Trophoblast cell (in vitro differentiated cells and primary cell): Measurements from ENCODE around the gene CCND3.
A peak's percentile ranks its signal among the peaks of the same experiment; 100 is the strongest.

ENCODE experiments used
- DNase-seq, 2 donors: peaks; one replicate each; pipeline ENCODE4 v3.0.0-alpha.2; 2016
- H2AFZ ChIP-seq: 2 replicates; pipeline ENCODE4 v1.6.1; 2013; ENCODE audit warnings: low read length, moderate library complexity, mild to moderate bottlenecking; ENCODE audit not compliant: insufficient read depth, poor library complexity
- H2AK5ac ChIP-seq: 2 replicates; pipeline ENCODE4 v1.6.1; 2013; ENCODE audit warnings: mild to moderate bottlenecking, low read length
- H2BK120ac ChIP-seq: 2 replicates; pipeline ENCODE4 v1.6.1; 2013; ENCODE audit warnings: low read length, mild to moderate bottlenecking, moderate library complexity; ENCODE audit not compliant: insufficient read depth, poor library complexity
- H2BK12ac ChIP-seq: 2 replicates; pipeline ENCODE4 v1.6.1; 2013; ENCODE audit warnings: mild to moderate bottlenecking, low read length, moderate library complexity
- H2BK5ac ChIP-seq: 2 replicates; pipeline ENCODE4 v1.6.1; 2013; ENCODE audit warnings: low read length, low read depth, moderate library complexity, mild to moderate bottlenecking; ENCODE audit not compliant: poor library complexity
- H3K14ac ChIP-seq: 2 replicates; pipeline ENCODE4 v1.6.1; 2013; ENCODE audit warnings: mild to moderate bottlenecking, low read length
- H3K18ac ChIP-seq: 2 replicates; pipeline ENCODE4 v1.6.1; 2013; ENCODE audit warnings: mild to moderate bottlenecking, low read length
- H3K23ac ChIP-seq: 2 replicates; pipeline ENCODE4 v1.6.1; 2013; ENCODE audit warnings: low read length
- H3K27ac ChIP-seq: 2 replicates; pipeline ENCODE4 v1.5.1; 2013; ENCODE audit warnings: low read depth, mild to moderate bottlenecking, inconsistent platforms, low read length, moderate library complexity
- H3K27me3 ChIP-seq: 2 replicates; pipeline ENCODE4 v1.6.1; 2013; ENCODE audit warnings: inconsistent platforms, mild to moderate bottlenecking, low read length, moderate library complexity; ENCODE audit not compliant: insufficient read depth
- H3K36me3 ChIP-seq, 2 experiments: 1 replicate in 1 of 2; 2 replicates in 1 of 2; pipeline ENCODE4 v1.6.1; 2013; ENCODE audit warnings: low read length in 2 of 2, mild to moderate bottlenecking in 2 of 2, moderate library complexity in 1 of 2; ENCODE audit not compliant: insufficient read depth in 2 of 2, control insufficient read depth in 1 of 2
- H3K4ac ChIP-seq: 2 replicates; pipeline ENCODE4 v1.6.1; 2013; ENCODE audit warnings: low read depth, mild to moderate bottlenecking, low read length, moderate library complexity
- H3K4me1 ChIP-seq, 2 experiments: 1 replicate in 1 of 2; 2 replicates in 1 of 2; pipeline ENCODE4 v1.6.1; 2013; ENCODE audit warnings: low read length in 2 of 2, mild to moderate bottlenecking in 2 of 2, moderate library complexity in 1 of 2; ENCODE audit not compliant: insufficient read depth in 2 of 2, control insufficient read depth in 1 of 2
- H3K4me2 ChIP-seq: 2 replicates; pipeline ENCODE4 v1.6.1; 2013; ENCODE audit warnings: inconsistent platforms, mild to moderate bottlenecking, low read length, moderate library complexity
- H3K4me3 ChIP-seq: 2 replicates; pipeline ENCODE4 v1.5.1; 2013; ENCODE audit warnings: mild to moderate bottlenecking, low read depth, low read length, inconsistent platforms
- H3K79me1 ChIP-seq: one replicate; pipeline ENCODE4 v1.6.1; 2013; ENCODE audit warnings: low read length
- H3K79me2 ChIP-seq: 2 replicates; pipeline ENCODE4 v1.6.1; 2013; ENCODE audit warnings: low read length, mild to moderate bottlenecking; ENCODE audit not compliant: control insufficient read depth, insufficient read depth, poor library complexity
- H3K9ac ChIP-seq: 2 replicates; pipeline ENCODE4 v1.6.1; 2013; ENCODE audit warnings: mild to moderate bottlenecking, low read length
- H3K9me3 ChIP-seq: 2 replicates; pipeline ENCODE4 v1.6.1; 2013; ENCODE audit warnings: low read depth, mild to moderate bottlenecking, control low read depth, inconsistent platforms, low read length; ENCODE audit not compliant: insufficient read depth
- H4K12ac ChIP-seq: 2 replicates; pipeline ENCODE4 v1.6.1; 2013; ENCODE audit warnings: low read depth, mild to moderate bottlenecking, low read length, moderate library complexity
- H4K8ac ChIP-seq: 2 replicates; pipeline ENCODE4 v1.6.1; 2013; ENCODE audit warnings: low read depth, mild to moderate bottlenecking, low read length, moderate library complexity
- H4K91ac ChIP-seq: one replicate; pipeline ENCODE4 v1.6.1; 2013; ENCODE audit warnings: low read depth, mild to moderate bottlenecking, low read length, moderate library complexity
- WGBS: extraction: QIAGEN DNeasy Blood & Tissue Kit; methylation state at CpG from one replicate; pipeline ENCODE4 v1.1.7; 2013; ENCODE audit warnings: missing lambda C conversion rate; ENCODE audit not compliant: insufficient read length, insufficient coverage; ENCODE audit errors: extremely low coverage; 5-methylcytosine and 5-hydroxymethylcytosine counted together

Gene CCND3

GRCh38 chr6:41927253-41927652, 14.4 kb downstream of the CCND3 start:
- no peaks in the 10 kb centered on the region for H3K79me1 ChIP-seq
- no peak overlapping the region for H4K91ac ChIP-seq
- no peaks in the 10 kb centered on the region for H3K9me3 ChIP-seq
- peaks cover 2% of the 10 kb centered on the region for H3K79me2 ChIP-seq
- WGBS, result no CpG with 5 or more reads among the region's 6 CpGs
- no peak overlapping the region for H2AK5ac ChIP-seq
- no peak for DNase-seq
- H3K9ac ChIP-seq, result no peak overlapping the region
- no peak overlapping the region for H3K4me2 ChIP-seq
- H3K4ac ChIP-seq, result no peak overlapping the region
- H3K23ac ChIP-seq, result no peak overlapping the region
- H2BK12ac ChIP-seq, result no peak overlapping the region
- H3K14ac ChIP-seq, result no peak overlapping the region
- no peak overlapping the region for H4K12ac ChIP-seq
- H2AFZ ChIP-seq, result no peak overlapping the region
- H3K27me3 ChIP-seq, result no peaks in the 10 kb centered on the region
- H3K36me3 ChIP-seq, result peaks cover 38 to 56% of the 10 kb centered on the region in 2 experiments
- H4K8ac ChIP-seq, result no peak overlapping the region
- no peak overlapping the region for H2BK120ac ChIP-seq
- H3K4me3 ChIP-seq, result no peak overlapping the region
- H3K27ac ChIP-seq, result no peak overlapping the region
- H2BK5ac ChIP-seq, result no peak overlapping the region
- no peak overlapping the region for H3K18ac ChIP-seq
- peaks cover 0 to 2% of the 10 kb centered on the region in 2 experiments for H3K4me1 ChIP-seq

- H2BK12ac ChIP-seq, result no peak overlapping the region
- no peak overlapping the region for H3K14ac ChIP-seq
- H3K4me2 ChIP-seq, result peak overlapping the region; percentile 80
- DNase-seq, result no peak
- no peak overlapping the region for H3K23ac ChIP-seq
- peaks cover 6 to 9% of the 10 kb centered on the region in 2 experiments for H3K36me3 ChIP-seq
- H2AFZ ChIP-seq, result no peak overlapping the region
- H3K27ac ChIP-seq, result no peak overlapping the region
- peaks cover 2 to 9% of the 10 kb centered on the region in 2 experiments for H3K4me1 ChIP-seq
- H2BK5ac ChIP-seq, result no peak overlapping the region
- no peak overlapping the region for H2BK120ac ChIP-seq
- H3K79me2 ChIP-seq, result peaks cover 10% of the 10 kb centered on the region
- H4K8ac ChIP-seq, result no peak overlapping the region
- H3K4ac ChIP-seq, result peak overlapping the region; percentile 98
- H2AK5ac ChIP-seq, result no peak overlapping the region
- H3K9ac ChIP-seq, result peak overlapping the region; percentile 92
- H3K27me3 ChIP-seq, result no peaks in the 10 kb centered on the region
- no peaks in the 10 kb centered on the region for H3K9me3 ChIP-seq
- H3K4me3 ChIP-seq, result peak overlapping the region; percentile 93
- no peak overlapping the region for H4K91ac ChIP-seq
- no peak overlapping the region for H3K18ac ChIP-seq
- H3K79me1 ChIP-seq, result peaks cover 6% of the 10 kb centered on the region
- no peak overlapping the region for H4K12ac ChIP-seq
- no CpG with 5 or more reads among the region's 7 CpGs for WGBS
These were observed 19.5 kb downstream of the CCND3 start for GRCh38 chr6:41922154-41922553.

- no CpG with 5 or more reads among the region's 20 CpGs for WGBS
These were observed 20.0 kb downstream of the CCND3 start for GRCh38 chr6:41921712-41921998.

GRCh38 chr6:41920921-41921711, 20.5 kb downstream of the CCND3 start, which contains the start of the genes BYSL and MED20:
Gene BYSL, plus strand, starts transcription at chr6:41921499. Its CDS starts 64 bp downstream, at chr6:41921563.
Gene MED20, minus strand, starts transcription at chr6:41921139. Its CDS starts 121 bp downstream, at chr6:41921018.
- Histone ChIP-seq H3K27ac (peak within 1 kb of the TSS; percentile 89), H2BK12ac (no peak within 1 kb of the TSS), H2BK120ac (peak within 1 kb of the TSS; percentile 77), H3K4me2 (peak within 1 kb of the TSS; percentile 80), H3K4me3 (peak within 1 kb of the TSS; percentile 93), H3K79me2 (peaks cover 10% of the 10 kb centered on the region), H2AFZ (peak within 1 kb of the TSS; percentile 85), H3K23ac (no peak within 1 kb of the TSS), H3K14ac (peak within 1 kb of the TSS; percentile 85), H3K27me3 (no peaks in the 10 kb centered on the region), H2AK5ac (peak within 1 kb of the TSS; percentile 90), H2BK5ac (peak within 1 kb of the TSS; percentile 77), H3K36me3 (peaks cover 10 to 11% of the 10 kb centered on the region in 2 experiments), H3K9ac (peak within 1 kb of the TSS; percentile 95), H3K9me3 (no peaks in the 10 kb centered on the region), H3K4me1 (peaks cover 2 to 9% of the 10 kb centered on the region in 2 experiments), H3K18ac (peak within 1 kb of the TSS; percentile 82), H4K8ac (peak within 1 kb of the TSS; percentile 93), H3K79me1 (peaks cover 6% of the 10 kb centered on the region), H3K4ac (peak within 1 kb of the TSS; percentile 98), H4K12ac (peak within 1 kb of the TSS; percentile 65), H4K91ac (peak within 1 kb of the TSS; percentile 89)
- no CpG with 5 or more reads among the region's 55 CpGs for WGBS
- DNase-seq, result peak; percentile 95 to 97

More at GRCh38 chr6:41921712-41921998, 20.0 kb downstream of the CCND3 start:
- no peaks in the 10 kb centered on the region for H3K27me3 ChIP-seq
- H3K4me2 ChIP-seq, result peak overlapping the region; percentile 80
- no peak for DNase-seq
- no peak overlapping the region for H2BK12ac ChIP-seq
- peaks cover 6 to 9% of the 10 kb centered on the region in 2 experiments for H3K36me3 ChIP-seq
- peak overlapping the region; percentile 77 for H2BK5ac ChIP-seq
- H2AK5ac ChIP-seq, result peak overlapping the region; percentile 90
- peaks cover 2 to 9% of the 10 kb centered on the region in 2 experiments for H3K4me1 ChIP-seq
- H4K91ac ChIP-seq, result peak overlapping the region; percentile 80
- H3K79me2 ChIP-seq, result peaks cover 10% of the 10 kb centered on the region
- peak overlapping the region; percentile 85 for H3K14ac ChIP-seq
- no peaks in the 10 kb centered on the region for H3K9me3 ChIP-seq
- H3K27ac ChIP-seq, result peak overlapping the region; percentile 89
- peak overlapping the region; percentile 85 for H2AFZ ChIP-seq
- H3K4ac ChIP-seq, result peak overlapping the region; percentile 98
- peak overlapping the region; percentile 77 for H2BK120ac ChIP-seq
- H4K8ac ChIP-seq, result peak overlapping the region; percentile 93
- no peak overlapping the region for H3K23ac ChIP-seq
- peak overlapping the region; percentile 93 for H3K4me3 ChIP-seq
- H3K9ac ChIP-seq, result peak overlapping the region; percentile 92
- H3K18ac ChIP-seq, result peak overlapping the region; percentile 82
- H4K12ac ChIP-seq, result peak overlapping the region; percentile 65
- peaks cover 6% of the 10 kb centered on the region for H3K79me1 ChIP-seq
